SK-N-DZ (cell line): Measurements from ENCODE around the gene QPCTL.
"Not testable (repeated sequence)": the region's sequence is repeated elsewhere in the genome, so short reads cannot be mapped to it uniquely, and the experiment has no call there.

Source experiments
- DNase-seq: peaks from one replicate; pipeline ENCODE4 v3.0.0-alpha.2; 2015; ENCODE audit warnings: low spot score

QPCTL gene

DNA sequence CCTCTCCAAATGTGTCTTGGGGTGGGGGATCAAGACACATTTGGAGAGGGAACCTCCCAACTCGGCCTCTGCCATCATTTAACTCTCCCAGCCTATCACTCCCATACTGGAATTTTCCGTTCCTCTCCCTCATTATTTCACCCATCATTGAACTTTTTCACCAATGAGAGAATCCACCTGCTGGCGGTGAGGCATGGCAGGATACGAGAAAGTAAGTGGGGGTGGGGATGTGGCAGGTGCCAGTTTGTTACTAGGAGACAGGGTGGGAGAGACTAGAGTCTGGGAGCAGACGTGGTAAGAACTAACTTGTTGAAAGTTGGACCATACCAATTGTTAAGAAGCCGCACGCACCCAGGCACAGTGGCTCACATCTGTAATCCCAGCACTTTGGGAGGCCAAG is 17.5 kb upstream of the QPCTL start:
- no peak for DNase-seq

DNA sequence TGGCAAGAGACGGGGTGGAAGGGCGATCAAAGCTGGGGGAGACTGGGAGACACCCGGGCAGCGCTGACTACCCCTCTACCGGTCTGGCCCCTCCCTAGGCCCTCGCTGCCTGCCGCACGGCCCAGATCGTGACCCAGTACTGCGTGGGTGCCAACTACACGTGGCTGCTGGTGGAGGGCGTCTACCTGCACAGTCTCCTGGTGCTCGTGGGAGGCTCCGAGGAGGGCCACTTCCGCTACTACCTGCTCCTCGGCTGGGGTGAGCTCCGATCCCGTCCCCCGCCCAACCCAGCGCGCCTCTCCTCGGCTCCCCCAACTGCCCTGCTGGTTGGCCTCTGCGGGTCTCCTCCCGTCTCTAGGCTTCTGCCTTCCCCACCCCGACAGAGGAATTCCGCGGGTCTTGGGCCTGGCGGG is 15.6 kb upstream of the QPCTL start:
- DNase-seq = no peak

DNA sequence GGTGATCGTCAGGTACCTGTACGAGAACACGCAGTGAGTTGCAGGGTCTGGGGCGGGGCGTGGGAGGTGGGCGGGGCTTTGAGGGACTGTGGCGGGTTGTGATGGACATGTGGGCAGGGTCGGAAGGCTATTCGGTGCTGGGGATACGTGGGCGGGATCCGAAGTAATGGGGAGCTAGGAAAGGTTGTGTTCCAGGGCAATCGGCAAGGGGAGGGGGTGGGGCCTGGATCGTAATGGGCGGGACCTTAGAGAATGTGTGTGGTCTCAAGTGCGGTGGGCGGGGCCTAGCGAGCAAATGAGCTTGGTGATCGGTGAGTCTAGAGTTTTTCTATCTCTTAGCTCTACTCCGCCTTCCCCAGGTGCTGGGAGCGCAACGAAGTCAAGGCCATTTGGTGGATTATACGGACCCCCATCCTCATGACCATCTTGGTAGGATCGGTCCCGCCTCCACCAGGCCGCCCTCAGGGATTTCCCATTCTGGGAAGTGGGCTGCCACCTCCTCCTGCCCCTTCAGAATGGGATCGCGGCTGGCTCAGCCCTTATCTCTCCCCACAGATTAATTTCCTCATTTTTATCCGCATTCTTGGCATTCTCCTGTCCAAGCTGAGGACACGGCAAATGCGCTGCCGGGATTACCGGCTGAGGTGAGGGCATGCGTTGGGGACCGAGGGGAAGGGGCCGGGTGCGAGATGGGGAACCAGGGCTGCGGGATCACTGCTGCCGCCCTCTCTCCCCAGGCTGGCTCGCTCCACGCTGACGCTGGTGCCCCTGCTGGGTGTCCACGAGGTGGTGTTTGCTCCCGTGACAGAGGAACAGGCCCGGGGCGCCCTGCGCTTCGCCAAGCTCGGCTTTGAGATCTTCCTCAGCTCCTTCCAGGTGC is 14.9 kb upstream of the QPCTL start:
- DNase-seq = peak; percentile 91

DNA sequence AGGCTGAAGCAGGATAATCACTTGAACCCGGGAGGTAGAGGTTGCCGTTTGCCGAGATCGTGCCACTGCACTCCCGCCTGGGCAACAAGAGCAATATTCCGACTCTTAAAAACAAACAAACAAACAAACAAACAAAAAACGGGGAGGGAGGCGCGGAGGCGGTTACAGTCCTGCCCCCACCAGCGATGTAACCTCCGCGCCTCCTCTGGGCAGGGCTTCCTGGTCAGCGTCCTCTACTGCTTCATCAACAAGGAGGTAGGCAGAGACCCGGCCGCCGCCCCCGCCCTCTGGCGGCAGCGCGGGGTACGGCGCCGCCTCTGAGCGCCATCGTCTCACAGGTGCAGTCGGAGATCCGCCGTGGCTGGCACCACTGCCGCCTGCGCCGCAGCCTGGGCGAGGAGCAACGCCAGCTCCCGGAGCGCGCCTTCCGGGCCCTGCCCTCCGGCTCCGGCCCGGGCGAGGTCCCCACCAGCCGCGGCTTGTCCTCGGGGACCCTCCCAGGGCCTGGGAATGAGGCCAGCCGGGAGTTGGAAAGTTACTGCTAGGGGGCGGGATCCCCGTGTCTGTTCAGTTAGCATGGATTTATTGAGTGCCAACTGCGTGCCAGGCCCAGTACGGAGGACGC is 11.0 kb upstream of the QPCTL start:
- DNase-seq = peak; percentile 72

DNA sequence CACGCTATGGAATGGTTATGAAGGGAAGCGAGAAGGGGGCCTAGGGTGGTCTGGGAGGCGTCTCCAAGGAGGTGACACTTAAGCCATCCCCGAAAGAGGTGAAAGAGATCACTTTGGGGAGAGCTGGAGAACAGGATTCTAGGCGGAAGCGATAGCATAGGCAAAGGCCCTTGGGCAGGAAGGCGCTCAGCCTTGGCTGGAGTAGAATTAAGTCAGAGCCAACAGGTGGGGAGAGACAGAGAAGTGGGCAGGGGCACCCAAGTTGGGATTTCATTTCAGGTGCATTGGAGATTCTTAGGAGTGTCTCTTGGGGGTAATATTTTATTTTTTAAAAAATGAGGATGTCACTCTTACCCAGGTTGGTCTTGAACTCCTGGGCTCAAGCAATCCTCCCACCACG is 10.3 kb upstream of the QPCTL start:
- DNase-seq = no peak

DNA sequence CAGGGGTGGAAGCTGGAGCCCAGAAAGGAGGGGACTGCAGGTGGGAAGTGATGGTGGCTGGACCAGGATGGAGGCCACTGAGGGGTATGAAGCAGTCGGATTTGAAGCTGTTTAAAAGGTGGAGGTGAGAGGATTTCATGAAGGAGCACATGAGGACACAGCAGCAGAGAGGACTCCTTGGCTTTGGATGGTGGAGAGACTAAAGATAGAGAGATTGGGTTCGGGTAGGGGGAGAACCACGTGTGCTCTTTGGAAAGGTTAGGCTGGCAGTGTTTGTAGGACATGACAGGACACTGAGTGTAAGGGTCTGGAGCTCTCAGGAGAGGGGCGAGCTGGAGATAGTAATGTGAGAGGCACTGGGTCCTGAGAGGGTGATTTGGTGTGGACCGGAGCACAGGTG is 9.6 kb upstream of the QPCTL start:
- no peak for DNase-seq

DNA sequence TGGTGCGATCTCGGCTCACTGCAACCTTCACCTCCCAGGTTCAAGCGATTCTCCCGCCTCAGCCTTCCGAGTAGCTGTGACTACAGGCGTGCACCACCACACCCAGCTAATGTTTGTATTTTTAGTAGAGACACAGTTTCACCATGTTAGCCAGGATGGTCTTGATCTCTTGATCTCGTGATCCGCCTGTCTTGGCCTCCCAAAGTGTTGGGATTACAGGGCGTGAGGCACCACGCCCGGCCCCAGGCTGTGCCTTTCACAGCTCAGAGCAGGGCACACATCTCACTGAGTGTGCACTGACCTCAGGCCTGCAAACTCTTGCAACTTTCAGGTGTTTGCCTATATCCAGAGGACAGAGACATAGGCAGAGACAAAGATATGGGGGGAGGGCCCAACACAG is 7.4 kb upstream of the QPCTL start:
- DNase-seq = not testable (repeated sequence)

DNA sequence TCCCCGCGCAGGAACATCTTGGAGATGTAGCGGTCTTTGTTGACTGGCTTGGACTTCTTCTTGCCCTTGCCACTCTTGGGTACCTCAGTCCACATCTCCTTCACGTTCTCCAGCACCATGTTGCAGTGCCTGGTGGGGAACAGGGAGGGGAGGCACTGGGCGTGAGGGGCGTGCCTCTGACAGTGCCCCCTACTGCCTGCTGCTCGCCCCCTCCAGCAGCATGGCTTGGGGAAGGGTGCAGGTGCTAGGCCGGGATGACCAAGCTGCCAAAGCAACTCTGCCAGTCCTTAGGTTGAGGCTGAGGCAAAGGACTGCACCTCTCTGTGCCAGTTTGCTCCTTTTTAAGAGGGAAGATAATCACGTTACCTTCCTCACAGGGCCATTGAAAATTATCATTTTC is 4.9 kb upstream of the QPCTL start:
- DNase-seq = no peak

DNA sequence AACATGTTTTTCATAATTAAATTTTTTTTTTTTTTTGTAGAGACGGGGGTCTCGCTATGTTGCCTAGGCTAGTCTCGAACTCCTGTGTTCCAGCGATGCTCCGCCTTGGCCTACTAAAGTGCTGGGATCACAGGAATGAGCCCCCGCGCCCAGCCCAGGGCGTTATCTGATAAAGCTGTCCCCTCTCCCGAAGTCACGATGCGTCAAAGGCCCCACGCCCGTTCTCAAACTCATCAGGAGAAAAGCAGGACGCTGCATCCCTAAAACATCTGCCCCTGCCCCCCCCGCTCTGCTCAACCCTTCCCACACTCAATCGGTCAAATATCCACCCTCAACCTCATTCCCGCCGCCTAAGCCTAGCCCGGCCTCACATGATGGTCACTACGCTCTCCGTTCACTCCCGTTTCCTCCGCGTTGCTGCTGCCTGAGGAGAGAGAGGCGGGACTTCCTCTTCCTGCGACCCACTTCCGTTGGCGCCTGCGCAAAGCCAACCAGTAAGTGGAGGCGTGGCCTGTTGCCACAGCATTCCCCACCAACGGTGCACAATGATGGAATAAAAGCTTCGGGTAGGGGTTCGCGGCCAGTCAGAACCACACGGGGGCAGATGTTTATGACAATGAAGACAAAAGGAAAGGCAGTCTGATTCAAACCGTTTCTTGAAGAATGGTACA is 815 bp upstream of the QPCTL start, which contains the start of gene SNRPD2:
SNRPD2 (minus strand) TSS at position 438 of the 671 bp plus-strand sequence; CDS start at position 373, 65 bp downstream.
- peak; percentile 97 for DNase-seq

DNA sequence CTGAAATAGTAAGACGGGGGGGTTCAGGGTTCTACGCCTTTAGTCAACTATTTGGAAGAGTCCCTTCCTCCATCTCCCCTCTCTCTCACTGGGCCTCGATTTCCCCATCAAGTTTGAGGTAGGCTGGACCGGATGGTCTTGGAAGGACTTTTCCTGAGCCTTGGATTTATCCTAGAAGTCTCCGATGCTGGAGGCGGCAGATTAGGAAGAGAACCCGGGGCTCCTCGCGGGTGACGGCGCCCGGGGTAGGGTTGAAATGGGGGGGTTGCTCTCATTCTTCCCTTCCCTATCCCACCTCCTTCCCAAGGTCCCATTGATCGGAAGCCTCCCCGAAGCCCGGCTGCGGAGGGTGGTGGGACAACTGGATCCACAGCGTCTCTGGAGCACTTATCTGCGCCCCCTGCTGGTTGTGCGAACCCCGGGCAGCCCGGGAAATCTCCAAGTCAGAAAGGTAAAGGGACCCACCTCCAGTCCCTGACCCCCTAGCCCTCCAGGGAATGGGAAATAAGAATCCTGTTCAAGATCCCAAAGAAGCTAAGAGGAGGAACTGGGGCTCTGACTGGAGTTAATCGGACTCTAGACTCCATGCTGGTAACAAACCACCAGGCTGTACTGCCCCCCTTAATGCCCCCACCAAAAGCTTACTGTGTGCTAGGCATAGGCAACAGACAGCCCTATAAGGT is 781 bp downstream of the QPCTL start:
- DNase-seq = peak; percentile 71

DNA sequence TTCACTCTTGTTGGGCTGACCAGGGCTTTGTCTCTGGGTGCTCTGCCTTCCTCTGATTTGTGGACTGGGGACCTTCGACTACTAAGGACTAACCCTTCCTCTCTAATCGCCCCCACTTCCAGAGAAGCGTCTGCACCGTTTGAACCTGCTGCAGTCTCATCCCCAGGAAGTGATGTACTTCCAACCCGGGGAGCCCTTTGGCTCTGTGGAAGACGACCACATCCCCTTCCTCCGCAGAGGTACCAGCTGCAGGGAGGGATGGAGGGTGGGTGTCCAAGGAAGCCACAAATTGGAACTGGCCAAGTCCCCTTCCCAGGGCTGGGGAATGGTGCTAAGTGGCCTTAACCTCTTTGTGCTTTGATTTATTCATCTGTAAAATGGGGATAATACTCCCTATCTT is 9.2 kb downstream of the QPCTL start:
- DNase-seq = no peak

DNA sequence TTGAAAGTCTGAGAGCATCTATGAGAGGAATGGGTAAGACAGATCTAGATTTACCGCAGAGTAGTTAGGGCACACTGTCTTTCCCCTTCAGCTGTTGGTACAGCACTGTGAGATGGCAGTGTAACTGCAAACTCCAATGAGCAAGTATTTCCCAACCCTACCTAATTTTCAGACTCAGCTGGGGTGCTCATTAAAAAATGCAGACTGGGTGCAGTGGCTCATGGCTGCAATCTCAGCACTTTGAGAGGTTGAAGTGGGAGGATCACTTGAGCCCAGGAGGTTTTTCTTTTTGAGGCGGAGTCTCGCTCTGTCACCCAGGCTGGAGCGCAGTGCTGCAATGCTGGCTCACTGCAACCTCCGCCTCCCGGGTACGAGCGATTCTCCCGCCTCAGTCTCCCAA is 12.6 kb downstream of the QPCTL start:
- no peak for DNase-seq

DNA sequence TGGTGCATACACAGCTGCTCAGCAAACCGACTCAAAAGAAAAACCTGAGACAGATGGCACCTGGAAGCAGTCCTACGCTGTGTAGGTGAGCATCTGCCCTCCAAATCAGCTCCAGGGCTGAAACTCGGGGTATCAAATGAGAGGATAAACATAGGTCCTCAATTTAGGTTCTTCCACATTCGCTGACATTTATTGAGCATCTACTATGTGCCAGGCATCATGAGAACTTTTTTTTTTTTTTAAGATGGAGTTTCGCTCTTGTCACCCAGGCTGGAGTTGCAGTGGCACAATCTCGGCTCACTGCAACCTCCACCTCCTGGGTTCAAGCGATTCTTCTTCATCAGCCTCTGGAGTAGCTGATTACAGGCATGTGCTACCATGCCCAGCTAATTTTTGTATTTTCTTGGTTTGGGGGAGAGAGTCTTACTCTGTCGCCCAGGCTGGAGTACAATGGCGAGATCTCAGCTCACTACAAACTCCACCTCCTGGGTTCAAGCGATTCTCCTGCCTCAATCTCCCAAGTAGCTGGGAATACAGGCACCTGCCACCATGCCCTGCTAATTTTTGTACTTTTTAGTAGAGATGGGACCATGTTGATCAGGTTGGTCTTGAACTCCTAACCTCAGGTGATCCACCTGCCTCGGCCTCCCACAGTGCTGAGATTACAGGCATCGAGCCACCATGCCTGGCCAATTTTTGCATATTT is 13.4 kb downstream of the QPCTL start:
- DNase-seq = no peak

DNA sequence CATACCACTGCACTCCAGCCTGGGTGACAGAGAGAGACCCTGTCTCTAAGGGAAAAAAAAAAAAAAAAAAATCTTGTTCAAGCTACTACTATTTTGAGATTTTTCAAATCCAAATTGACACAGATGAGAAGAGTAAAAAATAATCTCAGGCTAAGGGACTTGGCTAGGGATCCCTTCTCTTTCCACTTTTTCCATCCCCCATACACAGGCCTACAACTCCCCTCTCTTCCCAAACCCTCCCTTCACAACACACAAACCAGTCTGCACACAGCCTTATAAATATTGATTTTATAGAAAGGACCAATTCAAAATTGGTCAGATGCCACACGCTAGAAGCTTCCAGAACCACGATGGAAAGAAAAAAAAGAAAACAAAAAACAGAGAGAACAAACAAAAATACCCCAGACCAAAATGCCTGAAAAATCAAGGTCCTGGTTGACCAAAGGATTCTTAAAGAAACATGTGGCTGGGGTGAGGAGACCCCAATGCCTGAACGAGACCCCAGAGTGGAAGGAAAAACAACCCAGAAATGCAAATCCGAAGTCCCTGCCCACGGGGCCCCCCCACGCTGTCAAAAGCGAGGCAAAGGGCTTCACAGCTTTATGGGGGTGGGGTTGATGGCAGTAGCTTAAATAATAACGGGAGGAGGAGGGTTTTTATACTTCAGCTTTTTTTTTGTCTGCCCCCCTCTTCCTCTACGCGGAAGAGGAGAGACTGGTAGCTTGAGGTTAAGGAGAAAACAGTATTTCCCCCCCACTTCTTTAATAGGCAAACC is 18.1 kb downstream of the QPCTL start:
- DNase-seq = no peak

DNA sequence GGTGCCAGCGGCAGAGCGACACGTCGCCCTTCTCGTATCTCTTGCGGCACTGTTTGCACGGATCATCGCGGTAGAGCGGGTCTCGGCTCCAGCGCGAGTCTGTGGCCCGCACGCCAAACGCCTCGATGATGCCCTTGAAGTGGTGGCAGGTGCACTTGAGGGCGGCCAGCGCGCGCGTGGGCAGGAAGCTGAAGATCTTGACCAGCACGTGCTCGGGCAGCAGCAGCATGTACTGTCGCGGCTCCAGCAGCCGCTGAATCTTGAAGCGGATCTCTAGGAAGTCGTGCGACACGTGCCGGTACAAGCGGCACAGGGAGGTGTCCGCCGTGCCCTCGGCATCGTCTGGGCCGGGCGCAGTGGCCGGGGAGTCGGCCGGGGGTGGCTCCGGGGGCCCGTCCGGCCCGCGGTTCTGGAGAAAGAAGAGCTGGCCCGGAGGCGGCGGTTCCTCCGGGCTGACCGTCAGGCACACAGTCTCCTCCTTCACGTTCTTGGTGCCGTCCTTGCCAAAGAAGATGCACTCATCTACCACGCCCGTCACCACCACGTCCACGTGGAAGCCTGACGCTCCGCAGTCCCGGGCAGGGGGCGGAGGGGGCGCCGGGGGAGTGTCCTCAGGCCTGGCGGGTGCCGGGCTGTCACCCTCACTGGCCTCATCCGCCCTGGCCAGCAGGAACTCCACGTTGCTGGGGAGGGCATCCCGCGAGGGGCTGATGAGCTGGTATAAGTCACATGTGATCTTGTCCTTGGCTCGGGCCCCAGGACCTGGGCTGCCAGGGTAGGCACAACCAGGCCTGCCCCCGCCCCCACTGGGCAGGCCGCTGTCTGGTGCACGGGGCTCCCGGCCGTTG is 19.6 kb downstream of the QPCTL start:
- no peak for DNase-seq

DNA sequence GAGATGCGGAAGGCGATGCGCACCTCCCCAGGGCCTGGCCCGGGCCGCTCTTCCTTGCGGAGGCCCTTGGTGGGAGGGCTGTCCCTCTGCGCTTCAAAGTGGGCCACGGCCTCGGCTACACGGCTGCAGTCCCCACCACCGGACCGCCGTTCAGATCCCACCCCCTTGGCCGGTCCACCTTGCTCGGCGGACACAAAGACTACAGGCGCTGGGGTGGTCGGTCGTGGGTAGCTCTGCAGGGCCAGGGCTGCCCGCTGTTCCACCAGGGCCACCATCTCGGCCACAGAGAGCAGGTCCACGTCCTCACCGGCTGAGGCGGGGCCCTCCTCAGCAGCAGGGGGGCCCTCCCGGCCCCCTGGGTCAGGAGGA is 20.2 kb downstream of the QPCTL start:
- no peak for DNase-seq

DNA sequence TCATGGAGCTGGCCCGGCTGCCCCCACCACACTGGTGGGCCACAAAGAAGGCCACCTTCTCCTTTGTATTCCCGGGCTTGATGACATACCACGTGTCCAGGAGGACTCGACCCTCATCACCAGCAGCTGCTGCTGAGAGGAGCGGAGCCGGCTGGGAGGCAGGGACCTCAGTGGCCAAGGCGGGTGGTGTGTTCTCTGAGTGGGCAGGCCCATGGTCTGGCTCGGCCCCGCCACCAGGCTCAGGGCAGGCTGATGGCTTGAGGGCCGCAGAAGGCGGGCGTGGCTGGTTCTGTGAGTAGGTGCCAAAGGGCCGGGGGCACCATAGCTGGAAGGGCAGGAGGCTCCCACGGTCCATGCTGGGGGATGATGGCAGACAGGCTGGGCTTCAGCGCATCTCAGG is 20.7 kb downstream of the QPCTL start:
- DNase-seq = no peak

DNA sequence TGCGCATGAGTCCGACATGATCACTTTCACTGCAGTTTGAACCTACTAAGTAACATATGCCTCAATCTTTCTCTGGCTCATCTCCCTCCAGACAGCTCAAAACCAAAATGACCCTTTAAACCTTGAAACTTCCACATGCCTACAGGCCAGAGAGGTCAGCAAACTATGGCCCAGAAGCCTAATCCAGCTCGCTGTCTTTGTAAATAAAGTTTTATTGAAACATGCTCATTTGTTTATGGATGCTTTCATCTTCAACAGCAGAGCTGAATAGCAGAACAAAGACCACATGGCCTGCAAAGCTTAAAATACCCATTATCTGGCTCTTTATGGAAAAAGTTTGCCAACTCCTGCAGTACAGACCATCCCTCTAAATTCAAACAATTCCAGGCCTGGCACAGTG is 22.7 kb downstream of the QPCTL start:
- no peak for DNase-seq

DNA sequence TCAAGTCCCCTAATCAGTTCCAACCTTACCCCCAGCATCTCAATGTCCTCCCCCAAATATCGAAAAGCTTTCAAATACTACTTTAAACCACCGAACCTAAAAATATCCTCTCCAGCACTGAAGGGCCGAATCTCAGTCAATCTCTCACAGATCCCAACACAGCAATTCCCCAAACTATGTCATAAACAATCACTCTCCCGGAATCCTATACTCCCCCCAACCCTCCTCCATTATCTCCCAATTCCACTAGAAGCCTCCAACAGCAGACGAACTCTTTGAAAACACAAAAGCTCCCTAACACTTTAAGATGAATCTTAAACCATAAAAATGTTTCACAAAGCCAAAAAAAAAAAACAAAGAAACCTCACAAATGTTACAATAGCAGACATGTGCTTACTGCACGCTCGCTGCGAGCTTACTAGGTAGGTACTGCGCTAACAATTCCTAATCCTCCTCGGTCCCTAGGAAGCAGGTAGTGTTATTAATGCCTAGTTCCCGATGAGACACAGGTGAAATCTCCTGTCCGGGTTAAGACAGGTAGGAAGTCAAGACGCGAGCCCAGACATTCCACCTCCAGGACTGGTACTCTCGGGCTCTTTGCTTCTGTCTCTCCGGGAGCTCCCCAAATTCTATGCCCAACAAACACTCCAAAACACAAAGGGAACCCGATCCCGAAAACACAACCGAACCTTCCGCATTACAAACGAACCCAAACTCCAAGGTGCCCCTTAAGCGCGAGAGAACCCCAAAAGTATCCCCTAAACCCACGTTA is 24.1 kb downstream of the QPCTL start:
- peak; percentile 22 for DNase-seq
